ENCODE results near the gene DUSP19.

Gene DUSP19

GRCh38 chr2:183034806-183035205, 43.7 kb upstream of the DUSP19 start:
- Histone ChIP-seq H2AFZ (no peak overlapping the region), H3K4me2 (ENCODE audit: low read length) (no peak overlapping the region), H3K9ac (no peak overlapping the region), H3K27ac (no peak overlapping the region), H3K9me3 (ENCODE audit: control insufficient read depth, low read length) (no peaks in the 10 kb centered on the region), H3K27me3 (ENCODE audit: control insufficient read depth, insufficient read depth, low read length) (no peaks in the 10 kb centered on the region), H3K4me3 (ENCODE audit: low read depth, low read length) (no peak overlapping the region), H3K4me1 (peaks cover 3% of the 10 kb centered on the region), H3K36me3 (ENCODE audit: control insufficient read depth, insufficient read depth, low read length) (no peaks in the 10 kb centered on the region), H3K79me2 (peaks cover 25% of the 10 kb centered on the region)
- no peak for TF ChIP-seq CTCF (IDR thresholded peaks at IDR 0.05)

- Histone ChIP-seq H2AFZ (no peak overlapping the region), H3K27me3 (ENCODE audit: control insufficient read depth, insufficient read depth, low read length) (no peaks in the 10 kb centered on the region), H3K4me3 (ENCODE audit: low read depth, low read length) (peak overlapping the region; percentile 88), H3K36me3 (ENCODE audit: control insufficient read depth, insufficient read depth, low read length) (no peaks in the 10 kb centered on the region), H3K9me3 (ENCODE audit: control insufficient read depth, low read length) (no peaks in the 10 kb centered on the region), H3K4me1 (peaks cover 3% of the 10 kb centered on the region), H3K9ac (no peak overlapping the region), H3K4me2 (ENCODE audit: low read length) (peak overlapping the region; percentile 58), H3K27ac (no peak overlapping the region), H3K79me2 (peaks cover 22% of the 10 kb centered on the region)
- no peak for TF ChIP-seq CTCF (IDR thresholded peaks at IDR 0.05)
Measured at GRCh38 chr2:183035298-183035953, 43.1 kb upstream of the DUSP19 start.

GRCh38 chr2:183035954-183036669, 42.4 kb upstream of the DUSP19 start:
- Histone ChIP-seq H3K4me3 (ENCODE audit: low read depth, low read length) (peak overlapping the region; percentile 88), H3K27ac (no peak overlapping the region), H3K4me1 (peaks cover 3% of the 10 kb centered on the region), H3K9ac (no peak overlapping the region), H3K9me3 (ENCODE audit: control insufficient read depth, low read length) (no peaks in the 10 kb centered on the region), H2AFZ (no peak overlapping the region), H3K27me3 (ENCODE audit: control insufficient read depth, insufficient read depth, low read length) (no peaks in the 10 kb centered on the region), H3K36me3 (ENCODE audit: control insufficient read depth, insufficient read depth, low read length) (no peaks in the 10 kb centered on the region), H3K4me2 (ENCODE audit: low read length) (peak overlapping the region; percentile 58), H3K79me2 (peaks cover 22% of the 10 kb centered on the region)
- TF ChIP-seq CTCF (IDR thresholded peaks at IDR 0.05) = no peak

GRCh38 chr2:183037074-183037552, 41.4 kb upstream of the DUSP19 start:
- no peaks in the 10 kb centered on the region for H3K36me3 ChIP-seq (ENCODE audit: control insufficient read depth, insufficient read depth, low read length)
- no peaks in the 10 kb centered on the region for H3K9me3 ChIP-seq (ENCODE audit: control insufficient read depth, low read length)
- peak overlapping the region; percentile 58 for H3K4me2 ChIP-seq (ENCODE audit: low read length)
- peaks cover 22% of the 10 kb centered on the region for H3K79me2 ChIP-seq
- H2AFZ ChIP-seq = peak overlapping the region; percentile 98
- no peaks in the 10 kb centered on the region for H3K27me3 ChIP-seq (ENCODE audit: control insufficient read depth, insufficient read depth, low read length)
- peak overlapping the region; percentile 79 for H3K9ac ChIP-seq
- H3K4me1 ChIP-seq = peaks cover 3% of the 10 kb centered on the region
- H3K27ac ChIP-seq = peak overlapping the region; percentile 89
- no peak for TF ChIP-seq CTCF (IDR thresholded peaks at IDR 0.05)
- peak overlapping the region; percentile 88 for H3K4me3 ChIP-seq (ENCODE audit: low read depth, low read length)

All from parathyroid adenoma (tissue), 2 donors.